Calu3 (cell line): ENCODE data around the gene SERPINI1. TPM values are rescaled to one million over a fixed set of nuclear protein-coding genes. Genes with fewer than 3 reads are reported as not detected.

Experiments used
- BruUV-seq: library from RNA; stranded (reverse); fragments of 400-500 nt; replicated peaks from 2 replicates; lab custom pipeline; 2021; lab: Mats Ljungman, UMichigan
- CTCF ChIA-PET: fragments of 300-600 bp; sonication (Branson Sonifier 250); formaldehyde crosslinking; loops from one replicate; lab custom pipeline; 2022; ENCODE audit warnings: antibody characterized with exemption; lab: Charles Lee
- DNase-seq: peaks from one replicate; pipeline ENCODE4 v3.0.0; 2022
- H3K27ac Mint-ChIP-seq: one replicate; pipeline ENCODE4 v1.8.0; 2022; ENCODE audit warnings: mixed read lengths; ENCODE audit not compliant: unreplicated experiment
- H3K27me3 Mint-ChIP-seq: one replicate; pipeline ENCODE4 v1.8.0; 2022; ENCODE audit warnings: mixed read lengths; ENCODE audit not compliant: unreplicated experiment
- H3K36me3 Mint-ChIP-seq: one replicate; pipeline ENCODE4 v1.8.0; 2022; ENCODE audit warnings: mild to moderate bottlenecking, moderate library complexity, mixed read lengths; ENCODE audit not compliant: insufficient read depth, unreplicated experiment
- H3K4me1 Mint-ChIP-seq: one replicate; pipeline ENCODE4 v1.8.0; 2022; ENCODE audit warnings: mild to moderate bottlenecking, low read depth, mixed read lengths; ENCODE audit not compliant: unreplicated experiment
- H3K4me3 Mint-ChIP-seq: one replicate; pipeline ENCODE4 v1.8.0; 2022; ENCODE audit warnings: mild to moderate bottlenecking, low read depth, moderate library complexity, mixed read lengths; ENCODE audit not compliant: unreplicated experiment
- H3K9me3 Mint-ChIP-seq: one replicate; pipeline ENCODE4 v1.8.0; 2022; ENCODE audit warnings: low read depth, mixed read lengths; ENCODE audit not compliant: unreplicated experiment
- intact Hi-C: fragments of 100-400 bp; cut with micrococcal nuclease; formaldehyde crosslinking; loops from one replicate; pipeline ENCODE4 v1.10.0; 2022; ENCODE audit not compliant: unreplicated experiment
- total RNA-seq: library from RNA; stranded (reverse); gene quantifications from 2 replicates; pipeline ENCODE4 v1.2.3, GENCODE V29; 2022
- TF ChIP-seq, protein P1 (sequence below): fragments of 200-600 bp; IDR thresholded peaks from one replicate; pipeline ENCODE4 v1.8.0; 2022; ENCODE audit warnings: antibody characterized with exemption; ENCODE audit not compliant: unreplicated experiment

Gene SERPINI1
- total RNA-seq, 1 experiment from 2014 or later = 1.9 TPM

DNA sequence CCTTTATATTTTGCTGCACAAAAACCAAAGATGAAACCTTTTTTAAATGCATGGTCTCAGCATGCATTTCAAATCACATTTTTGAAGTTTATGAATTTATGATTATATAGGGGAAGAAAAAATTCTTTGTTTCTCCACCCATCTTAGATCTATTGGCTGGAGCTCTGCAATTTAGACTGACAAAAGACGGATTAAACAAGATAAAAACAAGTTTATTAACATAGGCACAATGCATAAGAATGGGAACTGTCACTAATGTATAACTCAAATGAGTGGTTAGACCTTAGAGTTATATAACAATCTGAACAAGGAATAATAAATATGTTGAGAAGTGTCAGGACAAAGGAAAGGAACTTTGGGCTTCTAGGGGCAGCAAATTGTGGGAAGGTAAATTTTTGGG, 132.5 kb downstream of the SERPINI1 start:
- Mint-ChIP-seq H3K27ac (no peak overlapping the region), H3K27me3 (no peaks in the 10 kb centered on the region), H3K4me1 (peaks cover 6% of the 10 kb centered on the region), H3K4me3 (no peak overlapping the region), H3K36me3 (no peaks in the 10 kb centered on the region), H3K9me3 (no peaks in the 10 kb centered on the region)
- intact Hi-C loops = no loop called here
- no peak for DNase-seq
- CTCF ChIA-PET = no interaction called here
- BruUV-seq = no TSS peak
- TF ChIP-seq, protein P1, sequence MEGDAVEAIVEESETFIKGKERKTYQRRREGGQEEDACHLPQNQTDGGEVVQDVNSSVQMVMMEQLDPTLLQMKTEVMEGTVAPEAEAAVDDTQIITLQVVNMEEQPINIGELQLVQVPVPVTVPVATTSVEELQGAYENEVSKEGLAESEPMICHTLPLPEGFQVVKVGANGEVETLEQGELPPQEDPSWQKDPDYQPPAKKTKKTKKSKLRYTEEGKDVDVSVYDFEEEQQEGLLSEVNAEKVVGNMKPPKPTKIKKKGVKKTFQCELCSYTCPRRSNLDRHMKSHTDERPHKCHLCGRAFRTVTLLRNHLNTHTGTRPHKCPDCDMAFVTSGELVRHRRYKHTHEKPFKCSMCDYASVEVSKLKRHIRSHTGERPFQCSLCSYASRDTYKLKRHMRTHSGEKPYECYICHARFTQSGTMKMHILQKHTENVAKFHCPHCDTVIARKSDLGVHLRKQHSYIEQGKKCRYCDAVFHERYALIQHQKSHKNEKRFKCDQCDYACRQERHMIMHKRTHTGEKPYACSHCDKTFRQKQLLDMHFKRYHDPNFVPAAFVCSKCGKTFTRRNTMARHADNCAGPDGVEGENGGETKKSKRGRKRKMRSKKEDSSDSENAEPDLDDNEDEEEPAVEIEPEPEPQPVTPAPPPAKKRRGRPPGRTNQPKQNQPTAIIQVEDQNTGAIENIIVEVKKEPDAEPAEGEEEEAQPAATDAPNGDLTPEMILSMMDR = no peak

DNA sequence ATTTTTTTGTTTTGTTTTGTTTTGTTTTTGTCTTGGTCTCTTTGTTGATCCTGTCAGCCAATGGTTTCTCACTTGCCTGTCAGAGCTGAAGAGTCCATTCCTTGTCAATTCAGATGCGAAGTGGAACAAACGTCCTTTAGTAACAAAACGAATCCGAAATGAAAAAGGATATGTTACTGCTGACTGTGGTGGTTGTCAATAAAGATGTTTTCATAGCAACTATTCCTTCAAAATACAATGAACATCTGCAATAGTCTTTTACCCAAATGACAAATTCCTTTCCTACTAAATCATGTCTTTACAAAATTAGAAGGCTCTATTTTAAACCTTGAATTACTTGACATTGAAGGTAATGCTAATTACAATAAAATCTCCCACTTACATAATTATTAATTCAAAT, 134.7 kb downstream of the SERPINI1 start:
- CTCF ChIA-PET = no interaction called here
- peaks cover 6% of the 10 kb centered on the region for H3K4me1 Mint-ChIP-seq
- intact Hi-C loops = no loop called here

DNA sequence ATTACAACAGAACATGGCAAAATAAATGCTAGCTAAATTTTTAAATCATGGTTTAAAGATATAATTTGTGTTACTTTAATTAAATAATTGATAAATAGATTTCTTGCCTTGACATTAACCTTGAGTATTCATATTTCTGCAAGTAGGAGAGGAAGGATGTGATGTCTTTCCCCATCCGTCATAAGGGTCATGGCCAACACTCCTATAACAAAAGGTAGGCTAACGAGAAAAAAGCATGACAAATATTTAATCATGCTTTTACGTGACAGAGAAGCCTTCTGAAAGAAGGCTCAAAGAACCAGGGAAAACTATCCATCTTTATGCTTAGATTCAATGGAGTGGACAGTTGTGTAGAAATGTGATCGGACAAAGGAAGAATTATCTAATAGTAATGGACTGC, 135.2 kb downstream of the SERPINI1 start:
- H3K36me3 Mint-ChIP-seq = no peaks in the 10 kb centered on the region
- CTCF ChIA-PET = no interaction called here
- peaks cover 6% of the 10 kb centered on the region for H3K4me1 Mint-ChIP-seq
- no peaks in the 10 kb centered on the region for H3K9me3 Mint-ChIP-seq
- intact Hi-C loops = no loop called here
- H3K27me3 Mint-ChIP-seq = no peaks in the 10 kb centered on the region
- no peak overlapping the region for H3K27ac Mint-ChIP-seq
- TF ChIP-seq, protein P1 = no peak
- no peak overlapping the region for H3K4me3 Mint-ChIP-seq
- no peak for DNase-seq
- BruUV-seq = no TSS peak

More for the DNA sequence above, 134.7 kb downstream of the SERPINI1 start:
- H3K27ac Mint-ChIP-seq = no peak overlapping the region
- BruUV-seq = no TSS peak
- H3K27me3 Mint-ChIP-seq = no peaks in the 10 kb centered on the region
- no peak overlapping the region for H3K4me3 Mint-ChIP-seq
- H3K9me3 Mint-ChIP-seq = no peaks in the 10 kb centered on the region
- no peak for DNase-seq
- no peaks in the 10 kb centered on the region for H3K36me3 Mint-ChIP-seq
- TF ChIP-seq, protein P1 = no peak

DNA sequence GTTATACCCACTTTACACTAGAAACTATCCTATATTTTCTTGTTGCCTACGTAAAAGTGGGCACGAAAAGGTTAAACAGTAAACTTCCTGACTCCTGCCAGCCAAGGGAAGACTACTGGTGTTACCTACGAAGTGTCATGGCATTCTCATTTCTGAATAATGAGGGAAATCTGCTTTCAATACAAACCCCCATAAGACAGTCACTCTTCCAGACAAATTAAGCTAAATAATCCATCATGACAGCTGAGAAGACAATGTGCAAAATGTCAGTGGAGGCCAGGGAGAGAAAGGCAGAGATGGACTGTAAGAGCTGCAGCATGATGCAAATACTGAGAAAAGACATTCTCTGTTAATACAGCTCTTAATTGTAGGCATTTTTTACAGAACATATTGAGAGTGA, 136.5 kb downstream of the SERPINI1 start:
- Mint-ChIP-seq H3K4me1 (peaks cover 8% of the 10 kb centered on the region), H3K36me3 (no peaks in the 10 kb centered on the region), H3K27me3 (no peaks in the 10 kb centered on the region), H3K9me3 (no peaks in the 10 kb centered on the region), H3K4me3 (no peak overlapping the region), H3K27ac (no peak overlapping the region)
- intact Hi-C loops = no loop called here
- no peak for DNase-seq
- TF ChIP-seq, protein P1 = no peak
- CTCF ChIA-PET = interaction anchor here (0.9 to 1.0 kb wide), 2 partner anchors 13 to 18 kb away, joined by 3 read pairs; no protein-coding TSS in a partner anchor
- no TSS peak for BruUV-seq
